ENCODE results near the gene SSPN.
"Not testable (repeated sequence)": the region's sequence is repeated elsewhere in the genome, so short reads cannot be mapped to it uniquely, and the experiment has no call there.

Gene SSPN

GRCh38 chr12:26231470-26231869 is 36.1 kb downstream of the SSPN start:
- DNase-seq: no peak

GRCh38 chr12:26231921-26232320 is 36.5 kb downstream of the SSPN start:
- no peak for DNase-seq

GRCh38 chr12:26233631-26234030 is 38.3 kb downstream of the SSPN start:
- no peak for DNase-seq

- not testable (repeated sequence) for DNase-seq
These were observed 40.1 kb downstream of the SSPN start for GRCh38 chr12:26235465-26235864.

GRCh38 chr12:26238341-26239121 is 43.2 kb downstream of the SSPN start:
- no peak for DNase-seq

GRCh38 chr12:26239122-26239851 is 43.9 kb downstream of the SSPN start:
- DNase-seq: no peak

GRCh38 chr12:26239852-26240815 is 44.8 kb downstream of the SSPN start:
- no peak for DNase-seq

- DNase-seq: no peak
These were observed 45.7 kb downstream of the SSPN start for GRCh38 chr12:26241080-26241479.

GRCh38 chr12:26242683-26243082 is 47.3 kb downstream of the SSPN start:
- no peak for DNase-seq

- no peak for DNase-seq
These were observed 49.1 kb downstream of the SSPN start for GRCh38 chr12:26244503-26244902.

- no peak for DNase-seq
These were observed 50.0 kb downstream of the SSPN start for GRCh38 chr12:26245175-26245942.

- no peak for DNase-seq
These were observed 51.3 kb downstream of the SSPN start for GRCh38 chr12:26246483-26247164.

GRCh38 chr12:26247873-26248272 is 52.5 kb downstream of the SSPN start:
- DNase-seq: no peak

GRCh38 chr12:26250801-26251200 is 55.4 kb downstream of the SSPN start:
- no peak for DNase-seq

GRCh38 chr12:26251600-26251999 is 56.2 kb downstream of the SSPN start:
- DNase-seq: no peak

- no peak for DNase-seq
These were observed 57.6 kb downstream of the SSPN start for GRCh38 chr12:26252946-26253345.

GRCh38 chr12:26255893-26256645 is 60.7 kb downstream of the SSPN start:
- no peak for DNase-seq

- DNase-seq: no peak
These were observed 69.0 kb downstream of the SSPN start for GRCh38 chr12:26264215-26264838.

GRCh38 chr12:26265606-26266005 is 70.2 kb downstream of the SSPN start:
- DNase-seq: no peak

GRCh38 chr12:26266881-26267280 is 71.5 kb downstream of the SSPN start:
- DNase-seq: no peak
